GM18508 (cell line): ENCODE data around the gene PET100.
"Not testable (repeated sequence)": the region's sequence is repeated elsewhere in the genome, so short reads cannot be mapped to it uniquely, and the experiment has no call there.

Source experiments
- ATAC-seq: cut with Tn5 transposase; IDR thresholded peaks from one replicate; pipeline ENCODE4 v1.9.1; 2021; ENCODE audit warnings: moderate number of reproducible peaks; ENCODE audit not compliant: insufficient read depth, unreplicated experiment

The PET100 gene

DNA sequence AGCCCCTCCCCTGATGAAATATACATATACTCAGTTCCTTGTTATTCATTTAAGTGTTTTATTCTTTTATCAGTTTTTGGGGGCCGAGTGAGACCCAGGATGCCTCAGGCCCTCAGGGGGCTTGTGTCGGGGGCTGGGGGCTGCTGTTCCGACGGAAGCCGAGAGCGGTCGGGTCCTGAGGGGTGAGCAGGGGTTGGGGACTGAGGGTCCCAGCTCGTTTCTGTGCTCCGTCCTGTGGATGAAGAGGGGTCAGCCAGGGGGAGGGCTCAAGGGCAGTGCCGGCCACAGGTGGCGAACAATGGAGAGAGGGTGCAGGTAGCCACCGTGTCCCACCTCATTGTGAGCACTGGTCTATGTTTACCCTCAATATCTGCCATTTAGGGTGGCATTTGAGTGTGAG lies 2.0 kb downstream of the PET100 start:
- ATAC-seq = no peak

DNA sequence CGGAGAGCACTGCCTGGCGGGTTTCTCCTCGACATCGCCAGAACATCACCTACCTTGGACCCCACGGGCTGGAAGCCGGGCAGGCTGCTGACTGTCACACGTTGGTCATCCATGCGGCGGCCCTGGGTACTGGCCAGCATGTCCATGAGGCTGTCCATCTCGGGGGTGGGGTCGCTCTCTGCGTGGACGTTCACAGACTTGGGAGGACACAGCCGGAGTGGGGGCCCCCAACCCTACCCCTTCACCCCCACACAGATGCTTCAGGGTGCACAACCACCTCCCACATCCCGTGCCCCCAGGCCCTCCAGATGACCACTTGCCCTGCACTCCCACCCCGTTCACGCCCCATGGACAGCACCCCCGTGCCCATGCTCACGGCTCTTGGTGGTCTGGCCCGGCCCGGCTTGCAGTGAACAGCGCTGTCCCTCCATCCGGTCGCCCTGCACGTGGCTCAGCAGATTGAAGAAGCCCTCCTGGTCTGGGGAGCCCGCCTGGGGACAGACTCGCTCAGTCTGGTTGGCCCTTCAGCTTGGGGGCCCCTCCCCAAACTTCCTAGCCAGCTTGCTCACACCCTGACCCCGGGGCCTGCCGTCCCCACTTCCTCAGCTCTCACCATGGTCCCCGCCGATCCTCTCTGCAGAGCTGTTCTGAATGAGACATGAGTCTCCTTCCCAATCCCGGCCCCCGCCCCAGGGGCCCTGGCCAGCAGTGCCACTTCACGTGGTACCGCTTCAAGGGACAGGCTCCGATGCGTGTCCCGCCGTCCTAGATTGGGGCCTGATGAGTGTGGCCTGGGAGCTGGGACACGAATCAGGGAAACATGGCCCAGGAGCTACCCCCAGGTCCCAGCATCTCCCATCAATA lies 3.0 kb downstream of the PET100 start:
- ATAC-seq = no peak

DNA sequence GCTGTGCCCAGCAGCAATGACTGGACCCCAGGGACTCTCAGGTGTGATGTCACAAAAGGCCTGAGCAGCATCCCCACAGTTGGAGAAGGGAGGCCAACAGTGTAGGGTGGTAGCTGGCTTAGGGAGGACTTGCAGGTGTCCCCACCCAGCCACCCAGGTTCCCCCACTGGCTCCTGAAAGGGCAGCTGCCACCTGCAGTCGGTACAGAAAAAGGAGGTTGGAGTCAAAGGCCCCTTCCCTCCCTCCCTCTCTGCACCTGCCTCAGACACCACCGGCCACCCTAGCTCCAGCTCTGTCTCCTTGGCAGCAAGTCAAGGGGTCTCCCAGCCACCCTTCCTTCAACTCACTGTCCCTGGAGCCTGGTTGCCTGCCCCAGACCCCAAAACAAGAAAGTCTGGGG lies 4.1 kb downstream of the PET100 start, which contains the start of gene PCP2:
Gene PCP2 (minus strand): TSS at position 22 of the 400 bp plus-strand sequence. CDS start 262 bp downstream, outside the sequence.
- no peak for ATAC-seq

DNA sequence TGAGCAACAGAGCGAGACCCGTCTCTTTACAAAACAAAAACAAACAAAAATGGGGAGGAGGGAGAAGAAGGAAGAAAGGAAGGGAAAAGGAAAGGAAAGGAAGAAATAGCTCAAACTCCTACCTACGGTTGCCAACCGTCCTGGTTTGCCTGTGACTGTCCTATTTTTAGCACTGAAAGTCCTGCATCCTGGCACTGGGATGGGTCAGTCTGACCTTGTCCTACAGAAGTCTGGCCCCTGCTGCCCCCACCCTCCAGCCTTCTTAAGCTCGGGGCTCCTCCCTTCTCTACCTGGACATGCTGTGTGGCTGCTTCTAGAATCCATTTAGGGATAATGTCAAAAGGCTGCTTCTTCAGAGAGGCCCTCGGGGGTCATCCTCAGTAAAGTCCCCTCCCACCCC lies 6.1 kb downstream of the PET100 start:
- no peak for ATAC-seq

DNA sequence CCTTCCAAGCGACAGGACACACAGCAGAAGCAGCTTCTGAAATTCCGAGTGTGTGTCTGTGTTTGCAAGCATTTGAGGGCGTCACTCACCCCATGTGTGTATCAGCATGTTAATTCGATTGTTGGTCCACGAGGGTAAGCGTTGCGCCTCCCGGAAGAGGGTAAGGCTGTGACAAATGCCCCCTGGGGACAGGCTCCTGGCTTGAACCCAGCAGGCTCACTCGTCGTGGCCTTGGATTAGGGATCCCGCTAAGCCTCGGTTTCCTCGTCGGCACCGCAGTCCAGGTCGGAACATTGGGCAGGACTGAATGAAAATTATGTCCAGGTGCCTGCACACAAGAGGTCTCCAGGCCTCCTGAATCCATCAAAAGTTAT lies 6.7 kb downstream of the PET100 start:
- ATAC-seq = no peak

DNA sequence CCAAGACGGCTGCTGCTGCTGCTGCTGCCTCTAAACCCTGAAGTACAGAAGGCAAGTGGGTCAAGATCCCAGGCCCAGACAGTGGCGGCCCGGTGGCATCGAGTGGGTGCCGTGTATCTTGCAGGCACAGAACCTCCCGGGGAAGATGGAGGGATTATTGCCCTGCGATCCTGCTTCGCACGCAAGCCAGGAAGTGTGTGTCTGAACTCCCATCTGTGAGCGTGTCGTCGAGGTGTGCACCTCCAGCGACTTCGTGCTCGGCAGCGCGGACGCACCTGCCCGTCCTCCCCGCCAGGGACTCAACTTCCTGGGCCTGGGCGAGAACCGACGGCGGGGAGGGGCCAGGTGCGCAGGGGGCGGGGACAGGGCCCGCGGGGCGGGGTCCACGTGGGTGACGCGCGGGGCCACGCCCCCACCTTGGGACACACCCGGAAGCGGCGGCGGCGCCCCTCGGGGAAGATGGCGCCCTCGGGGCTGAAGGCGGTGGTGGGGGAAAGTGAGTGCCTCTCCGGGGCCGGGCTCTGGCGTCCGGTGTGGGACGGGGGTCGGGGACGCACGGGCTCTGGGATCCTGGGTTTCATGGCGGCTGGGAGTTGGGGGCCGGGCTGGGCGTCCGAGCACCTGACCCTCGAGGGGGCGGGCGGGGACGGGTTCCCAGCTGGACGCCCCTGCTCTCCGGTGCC lies 7.2 kb downstream of the PET100 start, which contains the start of gene STXBP2:
Gene STXBP2 (plus strand): TSS at position 420 of the 683 bp plus-strand sequence. CDS start 40 bp downstream, at position 460.
- no peak for ATAC-seq

DNA sequence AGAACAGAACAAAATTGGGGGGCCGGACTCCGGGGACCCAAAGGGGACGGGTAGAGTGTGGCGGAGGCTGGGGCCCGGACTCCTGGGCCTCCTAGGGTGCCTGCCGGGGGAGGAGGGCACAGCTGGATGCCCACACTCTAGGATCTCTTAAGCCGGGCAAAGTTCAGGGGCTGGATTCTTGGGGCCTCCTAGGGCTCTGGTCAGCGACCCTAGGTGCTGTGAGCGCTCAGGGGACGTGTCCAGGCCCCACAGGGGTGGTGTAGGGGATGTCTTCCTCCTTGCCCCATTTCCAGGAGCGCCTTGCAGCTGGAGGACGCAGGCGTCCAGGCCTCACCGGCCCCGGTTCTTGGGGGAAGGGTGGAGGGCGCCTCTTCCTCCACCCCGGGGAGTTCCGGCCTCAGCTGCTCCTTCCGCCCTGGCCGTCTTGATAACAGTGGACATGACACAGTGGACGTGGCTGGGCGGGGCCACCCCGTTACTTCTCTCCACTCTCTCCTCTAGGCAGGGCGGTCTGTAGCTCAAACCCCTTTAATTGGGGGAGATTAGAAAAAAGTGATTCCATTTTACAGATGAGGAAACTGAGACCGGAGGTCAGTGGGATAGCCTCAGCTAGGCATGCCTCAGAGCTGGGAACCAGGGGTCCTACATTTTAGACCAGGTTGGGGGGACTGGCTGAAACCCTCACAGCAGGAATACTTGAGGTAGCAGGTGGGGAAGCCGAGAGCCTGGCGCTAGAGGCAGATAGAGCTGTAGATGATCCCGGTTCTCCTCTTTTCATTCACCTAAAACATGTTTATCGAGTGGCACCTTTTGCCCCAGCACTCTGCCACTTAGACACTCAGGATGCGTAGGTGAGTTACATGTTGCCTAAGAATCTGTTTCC lies 8.0 kb downstream of the PET100 start:
- no peak for ATAC-seq

DNA sequence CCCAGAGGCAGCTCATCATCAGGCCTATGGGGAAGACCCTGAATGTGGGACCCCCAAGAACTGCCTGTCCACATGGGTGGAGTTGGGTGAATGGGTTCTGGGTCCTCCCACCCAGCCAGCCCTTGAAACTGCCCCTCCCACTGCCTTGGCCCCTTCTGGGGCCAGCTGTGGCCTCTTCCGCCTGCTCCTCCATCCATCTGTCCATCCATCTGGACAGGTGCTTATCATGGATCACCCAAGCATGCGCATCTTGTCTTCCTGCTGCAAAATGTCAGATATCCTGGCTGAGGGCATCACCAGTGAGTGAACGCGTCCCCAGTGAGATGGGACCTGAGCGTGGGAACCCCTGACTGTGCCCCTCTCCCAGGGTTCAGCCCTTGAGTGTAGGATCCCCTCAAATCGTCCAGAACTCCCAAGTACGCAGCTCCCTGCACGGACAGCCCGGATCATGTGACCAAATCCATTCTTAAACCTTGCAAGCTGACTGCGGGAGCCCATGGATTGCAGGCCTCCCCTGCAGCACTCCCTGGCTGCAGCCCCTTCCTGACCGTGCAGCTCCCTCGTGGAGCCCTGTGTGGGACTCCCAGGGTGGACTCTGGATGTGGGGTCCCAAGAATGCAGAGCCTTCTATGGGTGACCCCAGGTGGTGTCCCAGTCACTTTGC lies 9.3 kb downstream of the PET100 start:
- no peak for ATAC-seq

DNA sequence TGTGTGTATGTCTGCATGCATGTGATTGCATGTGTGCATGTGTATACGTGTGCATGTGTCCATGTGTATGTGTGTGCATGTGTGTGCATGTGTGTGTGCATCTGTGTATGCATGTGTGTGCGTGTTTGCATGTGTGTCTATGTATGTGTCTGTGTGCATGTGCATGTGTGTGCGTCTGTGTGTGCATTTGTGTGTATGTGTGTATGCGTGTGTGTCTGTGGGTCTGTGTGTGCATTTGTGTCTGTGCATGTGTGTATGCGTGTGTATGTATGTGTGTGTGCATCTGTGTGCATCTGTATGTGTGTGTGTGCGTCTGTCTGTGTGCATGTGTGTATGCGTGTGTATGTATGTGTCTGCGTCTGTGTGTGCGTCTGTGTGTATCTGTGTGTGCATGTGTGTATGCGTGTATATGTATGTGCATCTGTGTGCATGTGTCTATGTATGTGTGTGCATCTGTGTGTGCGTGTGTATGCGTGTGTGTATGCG lies 10.3 kb downstream of the PET100 start:
- ATAC-seq = no peak

DNA sequence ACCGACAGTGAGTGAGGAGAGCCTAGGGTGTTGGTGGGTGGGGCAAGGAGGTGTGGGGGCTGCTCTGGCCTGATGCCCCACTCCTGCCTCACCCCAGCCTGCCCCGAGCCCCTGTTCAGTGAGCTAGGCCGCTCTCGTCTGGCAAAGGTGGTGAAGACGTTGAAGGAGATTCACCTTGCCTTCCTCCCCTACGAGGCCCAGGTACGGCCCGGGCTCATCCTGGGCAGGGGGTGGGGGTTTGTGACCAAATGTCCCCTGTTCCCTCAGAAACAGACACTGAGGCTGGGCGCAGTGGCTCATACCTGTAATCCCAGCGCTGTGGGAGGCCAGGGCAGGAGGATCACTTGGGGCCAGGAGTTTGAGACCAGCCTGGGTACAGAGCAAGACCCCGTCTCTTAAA lies 11.2 kb downstream of the PET100 start:
- ATAC-seq = no peak

DNA sequence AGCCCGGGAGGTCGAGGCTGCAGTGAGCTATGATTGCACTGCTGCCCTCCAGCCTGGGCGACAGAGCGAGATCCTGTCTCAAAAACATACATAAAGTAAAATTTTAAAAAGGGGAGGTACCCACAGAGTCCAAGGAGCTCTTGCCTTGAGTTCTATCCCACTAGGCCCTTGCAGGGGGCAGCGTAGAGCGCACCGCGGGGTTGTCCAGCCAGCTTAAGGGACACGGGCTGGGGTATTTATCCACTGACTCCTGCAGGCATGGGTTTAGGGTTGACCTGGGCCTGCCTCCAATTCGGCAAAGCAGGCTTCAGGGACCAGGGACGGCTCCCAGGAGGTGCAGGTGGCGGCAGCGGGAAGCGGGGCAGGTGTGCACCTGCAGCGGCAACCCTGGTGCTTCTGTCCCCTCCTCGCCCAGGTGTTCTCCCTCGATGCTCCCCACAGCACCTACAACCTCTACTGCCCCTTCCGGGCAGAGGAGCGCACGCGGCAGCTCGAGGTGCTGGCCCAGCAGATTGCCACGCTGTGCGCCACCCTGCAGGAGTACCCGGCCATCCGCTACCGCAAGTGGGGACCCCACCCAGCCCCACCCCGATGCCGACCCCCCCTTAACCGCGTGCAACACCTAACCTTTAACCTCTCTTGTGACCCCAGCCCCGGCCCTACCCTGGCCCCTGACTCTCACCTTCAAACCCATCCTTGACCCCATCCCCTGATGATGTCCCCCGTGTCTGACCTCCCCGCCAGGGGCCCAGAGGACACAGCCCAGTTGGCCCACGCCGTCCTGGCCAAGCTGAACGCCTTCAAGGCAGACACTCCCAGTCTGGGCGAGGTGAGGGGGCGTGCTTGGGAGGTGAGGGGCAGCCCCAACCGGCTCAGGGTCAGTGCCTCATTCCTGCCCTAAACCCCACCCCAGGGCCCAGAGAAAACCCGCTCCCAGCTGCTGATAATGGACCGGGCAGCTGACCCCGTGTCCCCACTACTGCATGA lies 12.0 kb downstream of the PET100 start:
- no peak for ATAC-seq

DNA sequence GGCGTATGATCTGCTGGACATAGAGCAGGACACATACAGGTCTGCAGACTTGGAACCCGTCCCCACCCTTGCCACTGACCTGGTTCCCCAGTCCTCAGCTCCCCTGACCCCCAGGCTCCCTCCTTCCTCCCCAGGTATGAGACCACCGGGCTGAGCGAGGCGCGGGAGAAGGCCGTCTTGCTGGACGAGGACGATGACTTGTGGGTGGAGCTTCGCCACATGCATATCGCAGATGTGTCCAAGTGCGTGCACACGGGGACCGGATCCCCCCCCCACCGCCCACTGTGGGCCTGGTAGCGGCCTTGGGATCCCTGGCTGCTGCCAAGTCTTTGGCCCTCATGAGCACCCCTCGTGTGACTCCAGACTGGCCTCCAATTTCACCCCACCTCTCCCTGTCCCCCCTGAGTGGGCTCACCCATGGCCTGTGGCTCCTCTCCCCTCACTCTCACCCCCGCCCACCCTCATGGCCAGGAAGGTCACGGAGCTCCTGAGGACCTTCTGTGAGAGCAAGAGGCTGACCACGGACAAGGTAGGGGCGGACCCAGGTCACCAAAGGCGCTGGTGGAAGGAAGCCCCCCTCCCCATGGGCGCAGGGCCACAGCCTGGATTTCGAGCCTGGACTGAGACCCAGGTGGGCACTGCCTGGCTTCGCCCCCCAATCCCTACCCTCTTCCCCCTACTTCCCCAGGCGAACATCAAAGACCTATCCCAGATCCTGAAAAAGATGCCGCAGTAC lies 12.9 kb downstream of the PET100 start:
- ATAC-seq = no peak

DNA sequence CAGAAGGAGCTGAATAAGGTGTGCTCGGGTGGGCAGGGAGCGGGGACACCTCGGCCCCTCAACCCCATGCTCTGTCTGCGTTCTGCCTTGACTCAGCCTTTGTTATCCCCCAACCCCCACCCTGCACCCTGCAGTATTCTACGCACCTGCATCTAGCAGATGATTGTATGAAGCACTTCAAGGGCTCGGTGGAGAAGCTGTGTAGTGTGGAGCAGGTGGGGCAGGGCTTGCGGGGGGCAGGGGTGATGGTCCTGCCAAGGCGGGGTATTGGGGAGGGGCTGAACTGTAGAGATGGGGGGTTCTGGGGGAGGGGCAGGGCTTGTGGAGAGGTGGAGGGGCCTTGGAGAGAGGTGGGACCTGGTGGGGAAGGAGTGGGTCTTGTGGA lies 13.4 kb downstream of the PET100 start:
- no peak for ATAC-seq

DNA sequence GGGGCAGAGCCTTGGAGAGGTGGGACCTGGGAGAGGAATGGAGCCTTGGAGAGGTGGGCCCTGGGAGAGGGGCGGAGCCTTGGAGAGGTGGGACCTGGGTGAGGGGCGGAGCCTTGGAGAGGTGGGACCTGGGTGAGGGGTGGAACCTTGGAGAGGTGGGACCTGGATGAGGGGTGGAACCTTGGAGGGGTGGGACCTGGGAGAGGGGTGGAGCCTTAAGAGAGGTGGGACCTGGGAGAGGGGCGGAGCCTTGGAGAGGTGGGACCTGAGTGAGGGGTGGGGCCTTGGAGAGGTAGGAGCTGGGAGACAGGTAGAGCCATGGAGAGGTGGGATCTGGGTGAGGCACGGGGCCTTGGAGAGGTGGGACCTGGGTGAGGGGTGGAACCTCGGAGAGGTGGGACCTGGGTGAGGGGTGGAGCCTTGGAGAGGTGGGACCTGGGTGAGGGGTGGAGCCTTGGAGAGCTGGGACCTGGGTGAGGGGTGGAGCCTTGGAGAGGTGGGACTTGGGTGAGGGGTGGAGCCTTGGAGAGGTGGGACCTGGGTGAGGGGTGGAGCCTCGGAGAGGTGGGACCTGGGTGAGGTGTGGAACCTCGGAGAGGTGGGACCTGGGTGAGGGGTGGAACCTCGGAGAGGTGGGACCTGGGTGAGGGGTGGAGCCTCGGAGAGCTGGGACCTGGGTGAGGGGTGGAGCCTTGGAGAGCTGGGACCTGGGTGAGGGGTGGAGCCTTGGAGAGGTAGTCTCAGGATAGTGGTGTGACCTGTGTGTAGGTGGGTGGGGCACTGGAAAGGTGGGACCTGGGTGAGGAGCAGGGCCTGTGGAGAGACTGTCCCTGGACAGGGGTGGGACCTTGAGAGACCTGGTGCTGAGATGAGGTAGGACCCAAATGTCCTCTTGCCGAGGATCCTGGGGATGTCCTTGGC lies 14.3 kb downstream of the PET100 start:
- not testable (repeated sequence) for ATAC-seq

DNA sequence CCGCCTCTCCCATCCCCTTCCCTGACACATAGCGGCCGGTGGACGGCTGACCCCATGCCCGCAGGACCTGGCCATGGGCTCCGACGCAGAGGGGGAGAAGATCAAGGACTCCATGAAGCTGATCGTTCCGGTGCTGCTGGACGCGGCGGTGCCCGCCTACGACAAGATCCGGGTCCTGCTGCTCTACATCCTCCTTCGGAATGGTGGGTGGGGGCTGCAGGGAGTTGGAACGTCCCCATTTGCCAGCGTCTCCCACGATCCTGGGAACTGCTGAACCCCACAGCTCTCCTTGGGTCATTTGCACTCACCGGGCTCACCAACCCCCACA lies 14.9 kb downstream of the PET100 start:
- no peak for ATAC-seq

DNA sequence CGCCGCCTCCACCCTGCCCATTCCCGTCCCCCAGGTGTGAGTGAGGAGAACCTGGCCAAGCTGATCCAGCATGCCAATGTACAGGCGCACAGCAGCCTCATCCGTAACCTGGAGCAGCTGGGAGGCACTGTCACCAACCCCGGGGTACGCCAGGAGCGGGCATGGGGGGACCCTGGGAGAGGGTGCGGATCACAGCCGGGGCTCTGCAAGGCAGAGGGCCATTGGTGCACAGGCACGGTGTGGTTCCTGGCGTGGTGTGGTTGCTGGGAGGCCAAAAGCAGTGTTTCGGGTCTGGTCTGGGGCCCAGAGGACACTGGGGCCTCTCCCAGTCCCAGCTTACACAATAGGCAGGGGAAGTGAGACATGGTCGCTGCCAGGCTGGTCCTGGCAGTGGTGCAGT lies 15.6 kb downstream of the PET100 start:
- ATAC-seq = no peak
